ENCODE measurements around the gene DNAJC24.

- TF ChIP-seq CTCF (IDR thresholded peaks at IDR 0.05) (no peak), ZFX (IDR thresholded peaks at IDR 0.05; ENCODE audit: borderline replicate concordance) (no peak)
Observed at GRCh38 chr11:31337806-31338205, 31.9 kb upstream of the DNAJC24 start.
